ENCODE results near the gene ITGBL1. TPM values are rescaled to one million over a fixed set of nuclear protein-coding genes. Genes with fewer than 3 reads are reported as not detected.

Gene ITGBL1
- total RNA-seq, 1 donor from 2014 or later = 5.1 TPM

GRCh38 chr13:101450749-101451130, 1.7 kb upstream of the ITGBL1 start:
- DNase-seq (ENCODE audit: low spot score) = no peak

- DNase-seq (ENCODE audit: low spot score) = no peak
Measured at GRCh38 chr13:101451641-101452040, 834 bp upstream of the ITGBL1 start.

DNA sequence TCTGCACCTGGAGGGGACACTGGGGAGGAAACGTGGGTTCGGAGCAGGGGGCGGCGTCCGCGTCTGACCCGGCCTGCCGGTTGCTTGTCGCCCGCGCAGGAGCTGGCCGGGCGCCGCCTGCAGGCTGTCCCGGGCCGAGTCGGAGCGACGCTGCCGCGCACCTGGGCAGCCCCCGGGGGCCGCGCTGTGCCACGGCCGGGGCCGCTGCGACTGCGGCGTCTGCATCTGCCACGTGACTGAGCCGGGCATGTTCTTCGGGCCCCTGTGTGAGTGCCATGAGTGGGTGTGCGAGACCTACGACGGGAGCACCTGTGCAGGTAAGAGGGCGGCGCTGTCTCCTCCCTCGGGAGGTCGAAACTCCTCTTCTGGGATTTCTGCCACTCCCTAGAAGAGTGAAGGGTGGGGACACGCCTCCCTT, 1.3 kb downstream of the ITGBL1 start:
- no peak for DNase-seq (ENCODE audit: low spot score)

- DNase-seq (ENCODE audit: low spot score) = peak; percentile 19
Measured at GRCh38 chr13:101454767-101455166, 2.3 kb downstream of the ITGBL1 start.

GRCh38 chr13:101455863-101456262, 3.4 kb downstream of the ITGBL1 start:
- DNase-seq (ENCODE audit: low spot score) = peak; percentile 57

- DNase-seq (ENCODE audit: low spot score) = no peak
Measured at GRCh38 chr13:101457176-101457575, 4.7 kb downstream of the ITGBL1 start.

DNA sequence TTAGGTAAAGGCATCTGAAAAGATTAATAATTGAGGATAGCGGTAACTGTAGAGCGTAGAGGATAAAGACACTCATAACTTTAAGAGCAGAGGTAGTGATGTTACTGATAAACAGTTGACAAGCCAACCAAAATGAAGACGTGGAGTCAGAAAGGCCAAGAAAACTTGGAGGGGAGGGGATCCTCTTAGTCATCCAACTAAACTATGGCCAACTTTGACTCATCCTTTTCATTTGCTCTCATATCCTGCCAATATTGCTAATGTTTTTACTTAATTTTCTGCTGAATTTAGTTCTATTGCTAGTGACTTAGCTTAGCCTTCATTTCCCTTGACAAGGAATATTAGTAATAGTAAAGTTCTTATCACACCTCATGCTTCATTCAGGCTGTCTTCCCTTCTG, 13.4 kb downstream of the ITGBL1 start:
- no peak for DNase-seq (ENCODE audit: low spot score)

DNA sequence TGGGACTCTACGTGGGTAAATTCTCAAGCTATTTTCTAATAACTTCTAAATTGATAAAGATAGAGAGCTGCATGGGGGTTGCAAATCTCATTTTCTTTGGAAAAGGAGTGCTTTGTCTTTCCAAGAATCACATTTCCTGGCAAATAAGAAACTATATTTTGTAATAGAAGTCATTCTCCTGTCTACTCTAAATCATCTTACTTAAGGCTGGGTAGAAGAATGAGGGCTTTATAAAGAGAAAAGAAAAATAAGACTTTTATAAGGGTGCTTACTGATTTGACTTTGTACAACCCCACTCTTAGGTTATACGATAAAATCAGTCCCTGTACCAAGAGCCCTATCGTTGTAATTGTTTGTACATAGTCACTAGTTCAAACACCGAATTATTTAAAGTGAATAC, 14.9 kb downstream of the ITGBL1 start:
- no peak for DNase-seq (ENCODE audit: low spot score)

DNA sequence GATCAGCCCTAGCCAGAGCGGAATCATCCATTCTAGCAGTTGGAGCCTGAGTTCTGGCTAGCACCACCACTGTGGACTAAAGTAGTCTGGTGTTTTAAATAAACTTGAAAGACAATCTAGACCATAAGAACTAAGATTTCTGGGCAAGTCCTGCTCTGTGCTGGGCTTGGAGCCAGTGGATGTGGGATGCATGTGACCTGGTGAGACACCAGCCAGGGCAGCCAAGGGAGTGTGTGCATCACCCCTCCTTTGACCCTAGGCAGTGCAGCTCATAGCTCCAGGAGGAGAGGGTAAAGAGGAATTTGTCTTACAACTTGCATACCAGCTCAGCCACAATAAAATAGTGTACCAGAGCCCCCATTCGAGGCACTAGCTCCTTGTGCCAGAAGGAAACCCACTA, 21.0 kb downstream of the ITGBL1 start:
- no peak for DNase-seq (ENCODE audit: low spot score)

- DNase-seq (ENCODE audit: low spot score) = peak; percentile 47
Measured at GRCh38 chr13:101474419-101474957, 22.0 kb downstream of the ITGBL1 start.

DNA sequence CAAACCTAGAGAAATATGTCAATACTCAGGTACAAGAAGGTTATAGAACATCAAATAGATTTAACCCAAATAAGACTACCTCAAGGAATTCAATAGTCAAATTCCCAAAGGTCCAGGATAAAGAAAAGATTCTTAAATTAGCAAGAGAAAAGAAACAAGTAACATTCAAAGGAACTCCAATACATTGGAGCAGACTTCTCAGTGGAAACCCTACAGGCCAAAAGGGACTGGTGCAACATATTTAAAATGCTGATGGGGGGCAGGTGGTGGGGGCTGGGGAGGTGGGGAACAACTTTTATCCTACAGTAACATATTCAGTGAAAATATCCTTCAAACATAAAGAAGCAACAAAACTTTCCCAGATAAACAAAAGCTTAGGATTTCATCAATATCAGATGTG, 23.1 kb downstream of the ITGBL1 start:
- DNase-seq (ENCODE audit: low spot score) = no peak

DNA sequence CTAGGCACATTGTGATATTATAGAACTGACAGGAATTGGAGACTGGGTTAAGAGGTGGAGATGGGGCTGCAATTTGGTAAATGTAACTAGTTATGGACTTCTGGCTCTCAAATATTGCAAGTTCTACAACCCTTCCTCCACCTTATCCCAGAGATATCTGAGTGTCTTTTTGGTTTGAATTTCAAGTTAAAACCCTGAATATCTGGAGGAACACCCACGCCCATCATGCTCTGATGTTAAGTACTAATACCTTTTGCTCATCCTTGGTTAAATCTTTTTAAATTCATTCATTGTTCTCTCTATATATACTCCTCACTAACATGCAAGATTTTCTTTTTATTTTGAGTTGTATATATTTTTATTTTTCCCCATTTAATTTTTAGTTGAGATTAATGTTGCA, 28.9 kb downstream of the ITGBL1 start:
- no peak for DNase-seq (ENCODE audit: low spot score)

GRCh38 chr13:101486708-101487437, 34.4 kb downstream of the ITGBL1 start:
- DNase-seq (ENCODE audit: low spot score) = no peak

DNA sequence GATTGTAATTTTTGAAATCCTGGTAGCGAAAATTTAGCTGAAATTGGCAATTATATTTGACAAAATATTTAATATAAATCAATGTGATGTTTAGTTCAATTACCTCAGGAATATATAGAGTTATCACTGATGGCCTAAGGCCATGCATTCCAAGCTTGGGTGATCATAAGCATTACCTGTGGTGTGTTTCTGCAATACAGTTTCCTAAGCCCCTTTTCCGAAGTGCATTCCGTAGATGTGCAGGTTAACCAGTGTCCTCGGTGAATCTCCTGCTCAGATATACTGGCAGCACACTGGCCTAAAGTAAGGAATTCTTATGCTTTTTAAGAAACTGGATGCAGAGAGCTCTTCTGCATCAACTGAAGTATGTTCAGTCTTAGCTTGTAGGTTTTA, 35.0 kb downstream of the ITGBL1 start:
- no peak for DNase-seq (ENCODE audit: low spot score)

DNA sequence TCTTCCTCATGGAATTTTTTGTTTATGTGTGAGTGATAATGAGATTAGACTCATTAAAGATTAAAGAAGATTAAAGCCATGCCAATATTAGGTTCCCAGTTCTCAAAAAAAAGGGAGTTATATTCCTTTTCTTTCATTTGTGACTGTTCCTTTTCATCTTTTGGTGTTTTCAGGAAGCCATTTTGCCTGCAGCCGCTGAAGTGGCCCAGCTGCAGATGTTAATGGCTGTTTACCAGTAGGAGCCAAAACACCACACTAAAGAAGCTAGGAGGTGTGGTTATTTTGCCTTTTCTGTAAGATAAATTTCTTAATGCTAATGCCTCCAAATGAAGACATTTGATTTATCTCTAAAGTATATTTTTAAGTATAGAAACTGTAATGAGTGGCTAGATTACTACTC, 36.3 kb downstream of the ITGBL1 start:
- no peak for DNase-seq (ENCODE audit: low spot score)

GRCh38 chr13:101489643-101490405, 37.3 kb downstream of the ITGBL1 start:
- no peak for DNase-seq (ENCODE audit: low spot score)

DNA sequence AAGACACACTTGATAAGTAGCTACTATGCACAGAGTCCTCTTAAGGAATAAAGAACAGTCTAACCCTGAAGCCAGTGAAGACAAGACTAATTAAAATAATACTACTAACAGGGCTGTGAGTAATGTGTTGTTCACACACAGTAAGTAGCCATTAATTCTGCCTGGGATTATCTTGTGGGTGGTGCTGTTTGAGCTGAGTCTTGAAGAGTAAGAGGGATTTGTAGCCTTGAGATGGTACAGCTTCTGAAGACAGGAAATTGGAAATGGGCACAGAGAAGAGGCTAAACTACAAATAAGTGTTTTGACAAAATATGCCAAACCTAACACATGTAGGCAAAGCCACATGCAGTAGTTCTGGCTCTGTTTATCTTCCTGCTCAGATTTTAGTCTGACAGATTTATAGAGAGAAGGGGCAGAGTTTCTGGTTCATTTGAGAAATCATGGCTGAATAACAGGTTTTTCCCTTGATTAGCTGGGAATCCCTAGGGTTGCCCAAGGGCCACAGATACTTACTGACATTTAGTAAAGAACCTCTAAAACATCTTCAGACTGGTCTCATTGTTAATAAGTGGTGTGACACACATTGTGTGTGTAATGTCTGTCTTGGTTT, 38.0 kb downstream of the ITGBL1 start:
- DNase-seq (ENCODE audit: low spot score) = peak; percentile 22

DNA sequence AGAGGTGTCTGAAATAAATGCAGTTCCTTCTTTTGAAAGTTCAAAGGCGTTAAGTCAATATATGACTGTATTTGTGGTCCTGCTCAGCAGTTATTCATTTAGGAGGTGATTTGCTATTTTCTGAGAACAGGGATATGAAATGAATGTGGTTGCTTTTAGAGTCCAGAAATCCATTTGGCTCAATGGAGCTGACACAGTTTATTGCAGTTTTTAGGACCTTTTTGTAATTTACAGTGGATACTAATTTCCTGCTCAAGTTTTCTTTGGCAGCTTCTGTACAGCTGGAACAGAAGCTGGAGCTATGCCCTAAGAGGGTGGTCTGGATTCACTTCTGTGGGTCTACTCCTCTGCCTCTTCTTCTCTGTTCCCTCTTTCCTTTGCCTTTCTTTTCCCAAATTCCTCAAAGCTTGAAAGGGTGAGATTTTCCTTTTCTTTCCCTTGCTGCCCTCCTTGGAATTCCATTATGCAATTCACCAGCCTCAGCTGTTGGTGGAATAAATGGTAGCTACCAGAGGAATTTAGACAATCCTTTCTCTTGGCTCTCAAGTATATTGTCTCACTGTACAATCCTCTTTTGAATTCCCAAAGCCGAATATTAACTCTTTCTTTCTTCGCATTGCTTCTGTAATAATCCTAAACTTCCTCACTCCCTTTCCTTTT, 39.9 kb downstream of the ITGBL1 start:
- no peak for DNase-seq (ENCODE audit: low spot score)

GRCh38 chr13:101493541-101493940, 41.1 kb downstream of the ITGBL1 start:
- no peak for DNase-seq (ENCODE audit: low spot score)

GRCh38 chr13:101499406-101499805, 46.9 kb downstream of the ITGBL1 start:
- no peak for DNase-seq (ENCODE audit: low spot score)

- DNase-seq (ENCODE audit: low spot score) = no peak
Measured at GRCh38 chr13:101502618-101503017, 50.1 kb downstream of the ITGBL1 start.

DNA sequence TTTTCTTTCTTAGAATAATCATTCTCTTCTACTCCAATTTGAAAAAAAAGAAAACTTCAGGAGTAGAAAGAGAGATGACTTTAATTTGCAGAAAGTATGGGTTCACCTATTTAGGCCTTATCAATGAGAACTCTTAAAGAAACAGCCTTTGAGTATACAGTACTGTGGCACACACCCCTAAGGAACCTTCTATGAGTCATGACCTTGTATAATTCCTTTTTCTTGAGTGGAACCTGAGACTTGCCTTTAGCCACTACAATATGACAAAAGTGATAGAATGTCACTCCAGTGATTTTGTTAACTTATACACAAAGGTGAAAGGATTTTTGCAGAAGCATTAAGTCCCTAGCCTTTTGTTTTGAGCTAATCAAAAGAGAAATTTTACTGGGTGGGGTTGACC, 58.7 kb downstream of the ITGBL1 start:
- DNase-seq (ENCODE audit: low spot score) = no peak

Measured in umbilical cord (tissue), 2 donors.